ENCODE data around the gene FCRLA. TPM values are rescaled to one million over a fixed set of nuclear protein-coding genes. Genes with fewer than 3 reads are reported as not detected.
"Not testable (repeated sequence)": the region's sequence is repeated elsewhere in the genome, so short reads cannot be mapped to it uniquely, and the experiment has no call there.

Gene FCRLA
- polyA plus RNA-seq, 1 experiment, result 0.12 TPM

GRCh38 chr1:161674908-161675307 is 32.1 kb upstream of the FCRLA start:
- H3K9me3 ChIP-seq (ENCODE audit: control insufficient read depth, insufficient read depth, low read length); H3K27me3 ChIP-seq (ENCODE audit: control insufficient read depth, insufficient read depth, low read length); CTCF ChIA-PET; H3K27ac ChIP-seq (ENCODE audit: low read depth, low read length); POLR2A ChIA-PET; DNase-seq (ENCODE audit: low read depth, low spot score); H3K4me3 ChIP-seq (ENCODE audit: low read depth, low read length): not testable (repeated sequence)

DNA sequence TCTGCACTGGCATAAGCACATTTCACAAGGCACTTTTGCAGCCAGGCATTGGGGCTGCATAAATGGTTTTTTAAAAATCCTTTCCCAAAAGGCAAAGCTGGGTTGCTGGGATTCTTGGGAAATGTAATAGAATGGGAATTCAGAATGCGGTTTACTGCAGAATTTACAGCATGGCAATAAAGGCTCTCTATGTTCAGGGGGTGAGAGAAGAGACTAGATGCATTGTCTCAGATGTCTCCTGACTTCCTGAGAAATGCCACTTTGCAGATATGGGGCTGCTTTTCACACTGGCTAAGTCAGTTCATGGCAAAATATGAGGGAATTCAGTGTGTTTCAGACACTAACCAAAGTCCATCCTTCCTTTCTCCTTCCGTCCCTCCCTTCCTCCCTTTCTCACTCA is 30.6 kb upstream of the FCRLA start:
- ChIA-PET CTCF (no interaction called here), POLR2A (no interaction called here)
- H3K27ac ChIP-seq (ENCODE audit: low read depth, low read length), result no peak overlapping the region
- DNase-seq (ENCODE audit: low read depth, low spot score), result no peak
- H3K9me3 ChIP-seq (ENCODE audit: control insufficient read depth, insufficient read depth, low read length), result no peaks in the 10 kb centered on the region
- H3K27me3 ChIP-seq (ENCODE audit: control insufficient read depth, insufficient read depth, low read length), result peaks cover 2% of the 10 kb centered on the region
- TF ChIP-seq CTCF (IDR thresholded peaks at IDR 0.05; ENCODE audit: low read depth, low read length), result no peak
- H3K4me3 ChIP-seq (ENCODE audit: low read depth, low read length), result no peak overlapping the region

DNA sequence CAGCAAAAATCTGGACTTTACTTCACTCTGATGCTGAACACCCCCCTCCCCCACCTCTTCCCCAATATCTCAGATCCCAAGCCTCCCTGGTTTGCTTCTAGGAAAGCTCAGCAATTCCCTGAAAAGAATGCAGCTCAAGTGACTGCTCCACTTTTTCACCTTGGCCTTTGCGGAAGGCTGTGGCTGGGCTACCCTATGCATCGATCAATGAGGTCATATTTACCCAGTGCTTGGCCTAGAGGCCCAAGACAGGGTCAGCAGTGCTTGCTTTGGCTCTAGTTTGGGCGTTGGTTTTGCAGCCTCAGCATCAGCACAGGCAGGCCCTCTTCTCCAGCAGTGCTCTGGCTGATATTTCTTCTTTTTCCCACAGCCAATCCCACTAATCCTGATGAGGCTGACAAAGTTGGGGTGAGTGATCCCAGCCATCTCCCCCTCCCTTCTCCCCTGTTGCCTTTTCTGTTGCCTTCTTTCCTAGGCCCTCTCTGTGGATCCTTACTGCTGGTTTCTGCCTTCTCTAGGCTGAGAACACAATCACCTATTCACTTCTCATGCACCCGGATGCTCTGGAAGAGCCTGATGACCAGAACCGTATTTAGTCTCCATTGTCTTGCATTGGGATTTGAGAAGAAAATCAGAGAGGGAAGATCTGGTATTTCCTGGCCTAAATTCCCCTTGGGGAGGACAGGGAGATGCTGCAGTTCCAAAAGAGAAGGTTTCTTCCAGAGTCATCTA is 29.9 kb upstream of the FCRLA start:
- Histone ChIP-seq H3K27me3 (ENCODE audit: control insufficient read depth, insufficient read depth, low read length) (peaks cover 2% of the 10 kb centered on the region), H3K27ac (ENCODE audit: low read depth, low read length) (no peak overlapping the region), H3K4me3 (ENCODE audit: low read depth, low read length) (no peak overlapping the region), H3K9me3 (ENCODE audit: control insufficient read depth, insufficient read depth, low read length) (no peaks in the 10 kb centered on the region)
- no peak for TF ChIP-seq CTCF (IDR thresholded peaks at IDR 0.05; ENCODE audit: low read depth, low read length)
- ChIA-PET CTCF (no interaction called here), POLR2A (no interaction called here)
- no peak for DNase-seq (ENCODE audit: low read depth, low spot score)

- Histone ChIP-seq H3K9me3 (ENCODE audit: control insufficient read depth, insufficient read depth, low read length) (no peaks in the 10 kb centered on the region), H3K27me3 (ENCODE audit: control insufficient read depth, insufficient read depth, low read length) (peaks cover 8% of the 10 kb centered on the region), H3K4me3 (ENCODE audit: low read depth, low read length) (no peak overlapping the region), H3K27ac (ENCODE audit: low read depth, low read length) (no peak overlapping the region)
- no peak for DNase-seq (ENCODE audit: low read depth, low spot score)
- ChIA-PET POLR2A (no interaction called here), CTCF (no interaction called here)
- no peak for TF ChIP-seq CTCF (IDR thresholded peaks at IDR 0.05; ENCODE audit: low read depth, low read length)
Observed at GRCh38 chr1:161678500-161678899, 28.5 kb upstream of the FCRLA start.

GRCh38 chr1:161681879-161682278 is 25.1 kb upstream of the FCRLA start:
- Histone ChIP-seq H3K27me3 (ENCODE audit: control insufficient read depth, insufficient read depth, low read length) (peaks cover 20% of the 10 kb centered on the region), H3K4me3 (ENCODE audit: low read depth, low read length) (no peak overlapping the region), H3K9me3 (ENCODE audit: control insufficient read depth, insufficient read depth, low read length) (no peaks in the 10 kb centered on the region), H3K27ac (ENCODE audit: low read depth, low read length) (no peak overlapping the region)
- TF ChIP-seq CTCF (IDR thresholded peaks at IDR 0.05; ENCODE audit: low read depth, low read length), result no peak
- no peak for DNase-seq (ENCODE audit: low read depth, low spot score)
- CTCF ChIA-PET, result interaction anchor here (0.6 to 1.6 kb wide), 2 partner anchors 34 to 57 kb away, joined by 3 to 4 read pairs; no protein-coding TSS in a partner anchor
- POLR2A ChIA-PET, result no interaction called here
